Neuronal stem cell (in vitro differentiated cells): ENCODE data around the gene USHBP1.

Source experiments
- DNase-seq: peaks from one replicate; pipeline ENCODE4 v3.0.0-alpha.2; 2013; ENCODE audit warnings: low spot score
- H2AFZ ChIP-seq: one replicate; pipeline ENCODE4 v1.6.1; 2013; ENCODE audit warnings: mild to moderate bottlenecking, low read length, inconsistent platforms
- H2AK5ac ChIP-seq: 2 replicates; pipeline ENCODE4 v1.6.1; 2013; ENCODE audit warnings: low read depth, mild to moderate bottlenecking, inconsistent platforms, low read length, moderate library complexity, mixed read lengths
- H2BK120ac ChIP-seq: 2 replicates; pipeline ENCODE4 v1.6.1; 2013; ENCODE audit warnings: low read depth, mild to moderate bottlenecking, inconsistent platforms, low read length, moderate library complexity, mixed read lengths
- H2BK12ac ChIP-seq: one replicate; pipeline ENCODE4 v1.6.1; 2013; ENCODE audit warnings: low read length, inconsistent platforms
- H2BK15ac ChIP-seq: 2 replicates; pipeline ENCODE4 v1.6.1; 2013; ENCODE audit warnings: mild to moderate bottlenecking, low read length, inconsistent platforms, mixed read lengths
- H2BK5ac ChIP-seq: one replicate; pipeline ENCODE4 v1.6.1; 2013; ENCODE audit warnings: inconsistent platforms, mild to moderate bottlenecking, low read length, moderate library complexity
- H3K14ac ChIP-seq: one replicate; pipeline ENCODE4 v1.6.1; 2013; ENCODE audit warnings: low read length, inconsistent platforms
- H3K18ac ChIP-seq: 2 replicates; pipeline ENCODE4 v1.6.1; 2013; ENCODE audit warnings: low read length, inconsistent platforms
- H3K23ac ChIP-seq: 2 replicates; pipeline ENCODE4 v1.6.1; 2013; ENCODE audit warnings: low read depth, mild to moderate bottlenecking, mixed read lengths, low read length, inconsistent platforms; ENCODE audit not compliant: poor library complexity
- H3K27ac ChIP-seq: replicated peaks from 3 replicates; pipeline ENCODE4 v1.5.1; 2013; ENCODE audit warnings: low read length, inconsistent platforms
- H3K27me3 ChIP-seq, 3 experiments: 2 replicates each; pipeline ENCODE4 v1.6.1; 2013; ENCODE audit warnings: low read length in 3 of 3, mild to moderate bottlenecking in 2 of 3, inconsistent platforms in 1 of 3, low read depth in 1 of 3, mixed read lengths in 1 of 3, moderate library complexity in 1 of 3; ENCODE audit not compliant: control insufficient read depth in 3 of 3, insufficient read depth in 3 of 3
- H3K36me3 ChIP-seq, 2 donors: replicated peaks in 1 of 2; 2 replicates each; pipeline ENCODE4 v1.6.1; 2013; ENCODE audit warnings: low read length in 2 of 2; ENCODE audit not compliant: control insufficient read depth in 2 of 2, insufficient read depth in 2 of 2
- H3K4ac ChIP-seq: 2 replicates; pipeline ENCODE4 v1.6.1; 2013; ENCODE audit warnings: inconsistent platforms, mild to moderate bottlenecking, low read length, moderate library complexity
- H3K4me1 ChIP-seq, 2 donors: 1 replicate in 1 of 2; 2 replicates in 1 of 2; pipeline ENCODE4 v1.6.1; 2013; ENCODE audit warnings: low read length in 2 of 2, low read depth in 1 of 2; ENCODE audit not compliant: control insufficient read depth in 2 of 2, insufficient read depth in 1 of 2
- H3K4me2 ChIP-seq: one replicate; pipeline ENCODE4 v1.6.1; 2013; ENCODE audit warnings: mild to moderate bottlenecking, low read length, inconsistent platforms; ENCODE audit not compliant: insufficient read depth, poor library complexity, severe bottlenecking
- H3K4me3 ChIP-seq, 2 donors: 2 replicates each; pipeline ENCODE4 v1.5.1; 2013; ENCODE audit warnings: low read length in 2 of 2, mild to moderate bottlenecking in 2 of 2, inconsistent platforms in 1 of 2, moderate library complexity in 1 of 2
- H3K79me1 ChIP-seq: one replicate; pipeline ENCODE4 v1.6.1; 2013; ENCODE audit warnings: low read depth, mild to moderate bottlenecking, inconsistent platforms, low read length, moderate library complexity
- H3K9ac ChIP-seq: one replicate; pipeline ENCODE4 v1.6.1; 2013; ENCODE audit warnings: mild to moderate bottlenecking, low read depth, low read length, inconsistent platforms; ENCODE audit not compliant: poor library complexity
- H3K9me3 ChIP-seq, 2 donors: replicated peaks in 1 of 2; 2 replicates each; pipeline versions ENCODE3 to v1.6.1; 2013; ENCODE audit warnings: low read length in 2 of 2, mild to moderate bottlenecking in 2 of 2, inconsistent platforms in 1 of 2, low read depth in 1 of 2, mixed read lengths in 1 of 2, moderate library complexity in 1 of 2; ENCODE audit not compliant: control insufficient read depth in 2 of 2, insufficient read depth in 1 of 2
- H4K8ac ChIP-seq: one replicate; pipeline ENCODE4 v1.6.1; 2013; ENCODE audit warnings: low read depth, mild to moderate bottlenecking, inconsistent platforms, low read length, moderate library complexity
- H4K91ac ChIP-seq: one replicate; pipeline ENCODE4 v1.6.1; 2013; ENCODE audit warnings: low read length, low read depth, mild to moderate bottlenecking, inconsistent platforms; ENCODE audit not compliant: poor library complexity
- WGBS, 2 donors: extraction: QIAGEN DNeasy Blood & Tissue Kit; methylation state at CpG; one replicate each; pipeline ENCODE4 v1.1.7; 2013; ENCODE audit warnings: missing lambda C conversion rate in 2 of 2, mixed read lengths in 1 of 2; ENCODE audit not compliant: insufficient read length in 2 of 2, insufficient replicate concordance in 1 of 2; ENCODE audit errors: extremely low coverage in 2 of 2; 5-methylcytosine and 5-hydroxymethylcytosine counted together

Gene USHBP1

GRCh38 chr19:17220207-17220758, 44.3 kb downstream of the USHBP1 start:
- peaks cover 4 to 6% of the 10 kb centered on the region in 2 donors for H3K4me1 ChIP-seq
- no peak overlapping the region for H3K14ac ChIP-seq
- H3K27ac ChIP-seq: no peak overlapping the region
- peaks cover 4% of the 10 kb centered on the region for H3K79me1 ChIP-seq
- no peaks in the 10 kb centered on the region for H3K27me3 ChIP-seq
- H3K9me3 ChIP-seq: no peaks in the 10 kb centered on the region
- no peak overlapping the region for H3K4me3 ChIP-seq
- H2AFZ ChIP-seq: no peak overlapping the region
- H2BK5ac ChIP-seq: no peak overlapping the region
- DNase-seq: no peak
- H4K8ac ChIP-seq: no peak overlapping the region
- H2BK15ac ChIP-seq: no peak overlapping the region
- H3K18ac ChIP-seq: no peak overlapping the region
- no peak overlapping the region for H3K4ac ChIP-seq
- H2AK5ac ChIP-seq: no peak overlapping the region
- WGBS, 2 donors: no CpG with 5 or more reads among the region's 14 CpGs
- H3K4me2 ChIP-seq: no peak overlapping the region
- H3K36me3 ChIP-seq: peaks cover 13 to 30% of the 10 kb centered on the region in 2 donors
- H3K23ac ChIP-seq: peak overlapping the region; percentile 67
- H4K91ac ChIP-seq: no peak overlapping the region
- no peak overlapping the region for H2BK120ac ChIP-seq
- no peak overlapping the region for H2BK12ac ChIP-seq
- peak overlapping the region; percentile 78 for H3K9ac ChIP-seq

GRCh38 chr19:17219286-17219685, 45.3 kb downstream of the USHBP1 start:
- no peak overlapping the region for H2BK5ac ChIP-seq
- H3K23ac ChIP-seq: no peak overlapping the region
- H3K27me3 ChIP-seq: no peaks in the 10 kb centered on the region
- no peak overlapping the region for H2AK5ac ChIP-seq
- H3K9me3 ChIP-seq: no peaks in the 10 kb centered on the region
- no peak overlapping the region for H3K14ac ChIP-seq
- H3K18ac ChIP-seq: no peak overlapping the region
- H3K36me3 ChIP-seq: peaks cover 13 to 34% of the 10 kb centered on the region in 2 donors
- no peak for DNase-seq
- H3K4me3 ChIP-seq: no peak overlapping the region
- no peak overlapping the region for H3K9ac ChIP-seq
- no peak overlapping the region for H3K4ac ChIP-seq
- no peak overlapping the region for H2BK15ac ChIP-seq
- H4K8ac ChIP-seq: no peak overlapping the region
- H4K91ac ChIP-seq: no peak overlapping the region
- no peak overlapping the region for H2AFZ ChIP-seq
- no peak overlapping the region for H2BK12ac ChIP-seq
- no peak overlapping the region for H3K4me2 ChIP-seq
- no peak overlapping the region for H2BK120ac ChIP-seq
- no CpG with 5 or more reads among the region's 8 CpGs for WGBS, 2 donors
- H3K27ac ChIP-seq: no peak overlapping the region
- H3K4me1 ChIP-seq: peaks cover 8 to 9% of the 10 kb centered on the region in 2 donors
- peaks cover 4% of the 10 kb centered on the region for H3K79me1 ChIP-seq

- Histone ChIP-seq H3K23ac (peak overlapping the region; percentile 8), H2BK12ac (no peak overlapping the region), H3K79me1 (peaks cover 4% of the 10 kb centered on the region), H2BK15ac (peak overlapping the region; percentile 86), H3K4me1 (peaks cover 8 to 9% of the 10 kb centered on the region in 2 donors), H3K4me2 (peak overlapping the region; percentile 56), H3K14ac (no peak overlapping the region), H3K4ac (peak overlapping the region; percentile 25), H2BK120ac (no peak overlapping the region), H3K9me3 (no peaks in the 10 kb centered on the region), H3K4me3 (peak overlapping the region; percentile 19 to 81), H3K9ac (no peak overlapping the region), H4K91ac (peak overlapping the region; percentile 49), H2BK5ac (peak overlapping the region; percentile 56), H3K27me3 (no peaks in the 10 kb centered on the region), H3K18ac (peak overlapping the region; percentile 58), H2AK5ac (peak overlapping the region; percentile 1), H2AFZ (peak overlapping the region; percentile 99), H3K36me3 (peaks cover 17 to 56% of the 10 kb centered on the region in 2 donors), H4K8ac (peak overlapping the region; percentile 87), H3K27ac (no peak overlapping the region)
- no peak for DNase-seq
- no CpG with 5 or more reads among the region's 13 CpGs for WGBS, 2 donors
These were observed 48.4 kb downstream of the USHBP1 start for GRCh38 chr19:17216058-17216670.

GRCh38 chr19:17215127-17215971, 49.2 kb downstream of the USHBP1 start, which contains the start of gene USE1:
Gene USE1 (plus strand): TSS chr19:17215357. CDS start chr19:17215406, 49 bp downstream.
- Histone ChIP-seq H4K91ac (peak within 1 kb of the TSS; percentile 80), H3K4ac (peak within 1 kb of the TSS; percentile 25), H3K9ac (peak within 1 kb of the TSS; percentile 91), H3K36me3 (peaks cover 20 to 64% of the 10 kb centered on the region in 2 donors), H3K27me3 (no peaks in the 10 kb centered on the region), H2AFZ (peak within 1 kb of the TSS; percentile 99), H3K4me1 (peaks cover 7 to 8% of the 10 kb centered on the region in 2 donors), H2BK120ac (peak within 1 kb of the TSS; percentile 94), H2AK5ac (peak within 1 kb of the TSS; percentile 1), H4K8ac (peak within 1 kb of the TSS; percentile 87), H3K79me1 (peaks cover 4% of the 10 kb centered on the region), H3K27ac (peak within 1 kb of the TSS; percentile 75), H3K23ac (peak within 1 kb of the TSS; percentile 99), H3K18ac (peak within 1 kb of the TSS; percentile 98), H2BK15ac (peak within 1 kb of the TSS; percentile 86), H2BK12ac (peak within 1 kb of the TSS; percentile 25), H3K9me3 (no peaks in the 10 kb centered on the region), H3K14ac (no peak within 1 kb of the TSS), H3K4me2 (peak within 1 kb of the TSS; percentile 70), H2BK5ac (peak within 1 kb of the TSS; percentile 56), H3K4me3 (peak within 1 kb of the TSS; percentile 81 to 95)
- no CpG with 5 or more reads among the region's 56 CpGs for WGBS, 2 donors
- peak; percentile 81 for DNase-seq
